CD4-positive, alpha-beta T cell treated with Interleukin-17A for 4 hours (primary cell): Measurements from ENCODE around the gene BLMH.
"Not testable (repeated sequence)": the region's sequence is repeated elsewhere in the genome, so short reads cannot be mapped to it uniquely, and the experiment has no call there.

Experiments used
- DNase-seq: peaks from one replicate; pipeline ENCODE4 v3.0.0-alpha.2; 2020; ENCODE audit warnings: mixed read lengths

The BLMH gene

DNA sequence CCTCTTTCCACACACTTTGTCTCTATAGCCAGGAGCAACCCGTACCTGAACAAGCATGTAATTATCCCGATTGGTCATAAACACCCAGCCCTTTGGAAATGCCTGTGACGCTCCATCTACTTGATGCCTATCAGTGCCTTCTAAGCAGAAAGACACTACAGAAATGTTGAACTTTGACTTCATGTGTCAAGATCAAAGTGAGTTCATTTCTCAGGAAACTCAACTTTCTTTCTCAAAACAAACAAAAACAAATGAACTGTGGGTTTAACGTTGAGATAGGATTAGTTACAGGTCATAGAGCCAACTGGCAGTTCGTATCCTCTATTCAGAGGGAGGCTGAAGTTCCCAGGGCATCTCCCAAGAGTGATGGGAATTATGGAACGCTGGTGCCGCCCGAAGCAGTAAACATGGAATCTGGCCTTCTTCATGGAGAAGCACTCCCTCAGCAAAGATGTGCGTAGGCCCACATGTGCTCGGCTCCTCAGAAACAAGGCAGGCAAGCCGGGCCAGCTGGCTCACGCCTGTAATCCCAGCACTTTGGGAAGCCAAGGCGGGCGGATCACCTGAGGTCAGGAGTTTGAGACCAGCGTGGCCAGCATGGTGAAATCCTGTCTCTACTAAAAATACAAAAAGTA, 65.7 kb downstream of the BLMH start:
- no peak for DNase-seq

- DNase-seq = no peak
Observed at GRCh38 chr17:30225112-30225511, 66.6 kb downstream of the BLMH start.

GRCh38 chr17:30224419-30224960, 67.3 kb downstream of the BLMH start:
- no peak for DNase-seq

DNA sequence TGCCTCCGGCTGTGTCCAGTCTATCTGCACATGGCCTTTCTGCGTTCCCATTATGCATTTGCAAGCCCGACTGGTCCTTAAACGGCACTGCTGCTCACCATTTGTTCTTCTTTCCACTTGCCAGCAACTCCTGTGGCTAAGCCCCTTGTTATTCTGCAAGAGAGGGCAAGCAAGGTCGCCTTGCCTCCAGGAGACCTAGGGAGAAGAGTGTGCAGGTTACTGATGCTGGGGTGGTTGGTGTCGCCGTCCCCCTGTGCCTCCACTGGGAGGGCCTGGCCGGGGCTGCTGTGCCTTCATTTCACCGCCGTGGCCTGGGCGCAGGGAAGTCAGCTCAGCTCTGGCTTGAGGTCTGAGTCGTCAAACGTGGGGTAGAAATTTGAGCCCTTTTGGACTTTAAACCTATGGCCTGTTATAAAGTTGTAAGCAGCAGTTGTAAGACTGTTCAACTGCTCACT, 69.0 kb downstream of the BLMH start:
- DNase-seq = no peak

DNA sequence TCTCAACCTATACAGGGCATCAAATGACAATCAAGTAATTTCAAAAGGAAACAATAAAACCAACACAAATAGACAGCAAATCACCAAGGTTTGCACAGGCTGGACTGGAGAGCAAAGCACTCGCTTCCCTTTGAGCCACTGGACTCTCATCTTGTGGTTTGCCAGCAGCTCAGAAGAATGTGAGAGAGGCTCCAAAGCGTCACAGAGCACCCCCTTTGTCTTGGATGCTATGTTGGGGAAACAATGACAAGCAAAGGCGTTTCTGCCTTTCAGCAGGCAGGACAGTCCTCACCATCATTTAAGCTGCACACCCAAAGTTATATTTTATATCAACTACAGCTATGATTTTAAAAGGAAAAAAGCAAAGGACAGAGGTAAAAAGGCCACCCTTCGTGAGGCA, 69.5 kb downstream of the BLMH start:
- no peak for DNase-seq

DNA sequence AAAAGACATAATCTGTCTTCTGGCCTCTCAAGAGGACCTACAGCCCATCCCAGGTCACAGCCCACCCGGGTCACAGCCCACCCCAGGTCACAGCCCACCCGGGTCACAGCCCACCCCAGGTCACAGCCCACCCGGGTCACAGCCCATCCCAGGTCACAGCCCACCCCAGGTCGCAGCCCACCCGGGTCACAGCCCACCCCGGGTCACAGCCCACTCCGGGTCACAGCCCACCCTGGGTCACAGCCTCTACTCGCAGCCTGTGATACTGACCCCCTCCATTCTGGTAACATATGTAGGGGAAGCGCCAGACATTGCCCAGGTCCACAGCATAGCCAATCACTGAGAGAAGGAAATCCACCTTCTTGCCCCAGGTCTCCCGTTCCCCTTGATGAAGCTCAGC, 70.4 kb downstream of the BLMH start:
- no peak for DNase-seq

GRCh38 chr17:30220414-30220813, 71.3 kb downstream of the BLMH start:
- no peak for DNase-seq

- no peak for DNase-seq
Observed at GRCh38 chr17:30219833-30220232, 71.9 kb downstream of the BLMH start.

- DNase-seq = no peak
Observed at GRCh38 chr17:30219315-30219714, 72.4 kb downstream of the BLMH start.

DNA sequence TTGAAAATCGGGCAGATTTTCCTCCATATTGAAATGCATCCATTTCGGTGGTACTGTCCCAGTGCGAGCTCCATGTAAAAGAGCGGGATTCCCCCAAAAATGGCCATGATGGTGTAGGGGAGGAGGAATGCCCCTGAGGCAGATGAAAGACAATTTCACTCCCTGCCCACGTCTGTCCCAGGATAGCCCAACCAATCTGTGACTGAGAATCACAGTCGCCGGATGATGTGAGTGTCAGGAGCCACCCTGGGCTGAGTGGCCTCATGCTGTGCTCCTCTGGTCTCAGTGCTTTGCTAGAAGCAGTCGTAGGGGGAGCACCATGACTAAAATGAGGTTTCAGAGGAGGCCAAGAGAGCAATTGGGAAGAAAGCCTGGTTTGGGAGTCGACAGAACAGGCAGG, 72.9 kb downstream of the BLMH start:
- no peak for DNase-seq

DNA sequence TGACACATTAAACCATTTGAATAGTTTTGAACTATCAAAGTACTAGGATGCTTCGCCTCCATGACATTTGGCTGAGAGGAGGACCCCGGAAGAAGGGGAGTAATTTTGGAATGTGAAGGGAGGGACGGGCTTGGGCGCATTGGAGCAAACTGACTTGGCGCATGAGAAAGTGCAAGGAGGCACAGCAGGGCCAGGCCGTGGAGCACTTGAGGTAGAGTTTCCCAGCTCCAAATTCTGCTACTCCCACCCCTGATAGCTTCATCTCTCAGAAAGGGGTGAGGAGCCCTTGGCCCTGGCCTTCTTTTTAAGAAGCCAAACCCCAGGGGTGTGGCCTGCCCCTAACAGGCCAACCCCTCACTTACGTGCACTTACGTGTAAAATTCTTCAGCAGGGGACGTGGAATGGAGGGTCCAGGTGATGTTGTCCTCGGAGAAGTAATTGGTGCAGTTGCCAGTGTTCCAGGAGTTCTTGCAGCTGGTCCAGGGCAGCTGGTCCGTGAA, 73.9 kb downstream of the BLMH start:
- DNase-seq = no peak

DNA sequence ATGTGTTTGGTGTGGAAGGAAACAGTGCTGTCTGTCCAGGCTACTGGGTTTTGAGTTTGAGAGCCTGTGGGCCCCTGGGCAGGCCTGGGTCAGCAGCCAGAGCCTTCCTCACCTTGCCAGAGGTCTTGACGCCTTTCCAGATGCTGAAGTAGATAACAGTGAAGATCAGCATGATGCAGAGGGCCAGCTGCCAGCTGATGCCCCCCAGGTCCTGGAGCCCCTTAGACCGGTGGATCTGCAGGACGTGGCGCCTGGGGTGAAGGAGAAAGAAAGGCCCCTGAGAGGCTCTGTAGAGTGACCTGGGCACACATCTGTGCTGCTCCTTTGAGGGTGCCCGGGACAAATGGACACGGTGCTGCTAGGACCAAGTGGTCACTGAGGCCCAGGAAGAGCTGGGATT, 74.7 kb downstream of the BLMH start:
- DNase-seq = no peak

DNA sequence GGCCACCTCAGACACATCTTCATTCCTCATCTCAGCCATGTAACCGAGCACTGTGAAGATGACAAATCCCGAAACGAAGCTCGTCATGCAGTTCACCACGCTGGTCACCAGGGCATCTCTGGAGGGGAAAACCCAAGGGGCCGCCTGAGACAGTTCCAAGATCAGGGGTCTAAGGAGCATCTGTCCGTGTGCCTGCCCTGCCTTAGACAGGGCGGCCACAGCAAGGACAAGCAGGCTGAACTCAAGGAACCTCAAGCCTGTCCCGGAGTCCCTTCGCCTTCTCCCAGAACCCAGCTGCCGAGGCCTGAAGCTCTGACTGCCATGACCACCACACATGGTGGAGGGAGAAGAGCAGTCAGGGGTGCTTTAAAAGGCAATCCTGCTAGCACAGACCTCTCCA, 79.0 kb downstream of the BLMH start:
- no peak for DNase-seq

- DNase-seq = no peak
Observed at GRCh38 chr17:30211371-30211770, 80.4 kb downstream of the BLMH start.

- DNase-seq = no peak
Observed at GRCh38 chr17:30210901-30211300, 80.8 kb downstream of the BLMH start.

DNA sequence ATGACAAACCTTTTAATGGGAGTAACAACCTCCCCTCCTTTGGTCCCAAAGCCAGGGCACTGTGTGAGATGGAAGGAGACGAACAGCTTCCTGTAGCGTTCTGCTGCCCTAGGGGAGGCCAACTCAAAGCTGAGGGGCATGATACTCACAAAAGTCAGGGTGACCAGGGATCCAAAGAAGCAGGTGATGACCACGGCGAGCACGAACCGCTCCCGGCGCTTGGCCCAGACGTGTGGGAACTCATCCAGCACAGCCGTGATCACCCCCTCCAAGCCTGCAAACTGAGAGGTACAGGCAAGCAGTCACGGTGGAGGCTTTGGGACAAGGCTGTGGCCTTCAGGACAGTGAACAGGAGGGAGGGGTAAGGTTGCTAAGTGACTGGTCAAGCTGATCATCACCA, 81.4 kb downstream of the BLMH start:
- no peak for DNase-seq

DNA sequence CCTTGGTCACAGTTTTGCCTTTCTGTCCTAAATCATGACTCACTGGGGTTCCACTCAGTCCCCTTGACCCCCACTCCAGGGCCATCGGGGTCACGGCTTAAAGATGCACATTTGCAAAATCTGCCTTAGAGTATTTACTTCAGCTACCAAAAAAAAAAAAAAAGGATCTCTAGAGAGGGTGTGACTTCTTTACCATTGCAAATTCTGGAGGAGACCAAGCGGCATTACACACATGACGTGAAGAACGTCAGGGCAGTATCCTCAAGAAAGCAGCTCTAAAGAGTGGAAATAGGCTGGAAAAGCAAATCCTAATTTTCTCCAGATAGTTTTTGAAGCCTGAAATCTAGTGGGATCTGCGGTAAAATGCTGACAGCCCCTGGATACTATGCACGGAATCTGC, 81.8 kb downstream of the BLMH start:
- DNase-seq = no peak

- DNase-seq = no peak
Observed at GRCh38 chr17:30208214-30208613, 83.5 kb downstream of the BLMH start.

- DNase-seq = no peak
Observed at GRCh38 chr17:30207655-30208054, 84.1 kb downstream of the BLMH start.

DNA sequence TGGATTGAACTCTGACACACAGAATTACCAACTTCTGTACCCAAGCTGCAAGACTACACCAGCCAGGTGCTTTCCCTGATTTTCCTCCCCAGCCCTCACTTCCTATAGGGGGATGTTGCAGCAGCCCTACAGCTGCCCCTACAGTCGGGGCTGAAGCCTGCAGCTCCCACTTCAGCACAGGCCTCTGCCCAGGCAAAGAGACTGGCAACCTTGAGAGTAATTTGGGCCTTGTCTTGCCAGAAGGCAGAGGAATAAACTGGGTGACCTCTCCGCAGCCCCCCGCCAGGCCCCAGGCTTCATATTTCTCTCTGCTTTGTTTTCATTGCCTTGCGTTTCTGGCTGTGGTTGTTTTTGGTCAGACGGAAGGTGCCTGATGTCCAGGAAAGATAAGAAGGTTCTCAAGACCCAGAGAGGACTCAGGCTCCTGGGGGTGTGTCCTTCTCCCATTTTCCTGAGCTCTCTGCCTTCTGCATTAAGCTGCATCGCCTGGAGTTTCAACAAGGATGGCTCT, 88.2 kb downstream of the BLMH start:
- no peak for DNase-seq

- not testable (repeated sequence) for DNase-seq
Observed at GRCh38 chr17:30200656-30201055, 91.1 kb downstream of the BLMH start.

- no peak for DNase-seq
Observed at GRCh38 chr17:30200106-30200505, 91.6 kb downstream of the BLMH start.

DNA sequence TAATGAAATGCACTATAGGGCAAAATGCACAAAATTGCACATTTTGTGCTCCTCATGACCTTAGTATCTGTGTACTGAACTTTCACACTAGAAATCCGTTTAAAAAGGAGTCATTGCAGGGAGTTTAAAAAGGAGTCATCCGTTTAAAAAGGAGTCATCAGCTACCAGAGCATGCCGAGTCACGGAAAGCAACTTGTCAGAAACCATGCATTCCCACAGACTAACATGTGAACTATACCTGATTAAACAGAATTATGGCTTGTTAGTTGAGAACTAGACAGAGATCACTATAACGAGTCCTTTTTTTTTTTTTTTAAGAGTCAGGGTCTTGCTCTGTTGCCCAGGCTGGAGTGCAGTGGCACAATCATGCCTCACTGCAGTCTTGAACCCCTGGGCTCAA, 92.1 kb downstream of the BLMH start:
- DNase-seq = no peak
